RWPE1 (cell line): ENCODE data around the gene FAM222A.

ENCODE experiments used
- CTCF ChIA-PET: fragments of 350-600 bp; sonication (Branson Sonifier 250); formaldehyde crosslinking; extraction: SDS; loops from one replicate; lab custom pipeline; 2021; lab: Yijun Ruan, JAX
- POLR2A ChIA-PET: fragments of 400-600 bp; formaldehyde crosslinking; extraction: SDS; loops from one replicate; lab custom pipeline; 2020; ENCODE audit warnings: antibody characterized with exemption; ENCODE audit not compliant: low non-redundant PET; lab: Yijun Ruan, JAX
- DNase-seq: peaks from one replicate; pipeline ENCODE4 v3.0.0; 2012; ENCODE audit warnings: low spot score
- H3K27ac ChIP-seq: fragments of 450-650 bp; 2 replicates; pipeline ENCODE4 v1.5.1; 2017
- CTCF ChIP-seq: fragments of 450-650 bp; conservative IDR thresholded peaks from 2 replicates; pipeline ENCODE4 v1.5.1; 2017; ENCODE audit warnings: low read depth, mild to moderate bottlenecking

FAM222A gene

GRCh38 chr12:109783965-109784244 is 70.3 kb downstream of the FAM222A start:
- no peak for TF ChIP-seq CTCF
- no peak overlapping the region for H3K27ac ChIP-seq
- ChIA-PET POLR2A (interaction anchor here (0.6 kb wide), 1 partner anchor 109 kb away, joined by 5 read pairs; no protein-coding TSS in a partner anchor), CTCF (interaction anchor here (1.2 kb wide), 1 partner anchor 70 kb away, joined by 3 read pairs; the partner anchor contains the start of gene FAM222A)
- no peak for DNase-seq

- DNase-seq = no peak
- H3K27ac ChIP-seq = no peak overlapping the region
- ChIA-PET POLR2A (no interaction called here), CTCF (no interaction called here)
- no peak for TF ChIP-seq CTCF
Observed at GRCh38 chr12:109785854-109786253, 72.2 kb downstream of the FAM222A start.

- CTCF ChIA-PET = no interaction called here
- no peak for TF ChIP-seq CTCF
- POLR2A ChIA-PET = no interaction called here
- H3K27ac ChIP-seq = no peak overlapping the region
- no peak for DNase-seq
Observed at GRCh38 chr12:109786799-109787198, 73.2 kb downstream of the FAM222A start.

- TF ChIP-seq CTCF = no peak
- no peak for DNase-seq
- no peak overlapping the region for H3K27ac ChIP-seq
- CTCF ChIA-PET = no interaction called here
- POLR2A ChIA-PET = no interaction called here
Observed at GRCh38 chr12:109789526-109790048, 76.0 kb downstream of the FAM222A start.

GRCh38 chr12:109792992-109793391 is 79.4 kb downstream of the FAM222A start:
- POLR2A ChIA-PET = no interaction called here
- no peak for DNase-seq
- H3K27ac ChIP-seq = no peak overlapping the region
- CTCF ChIA-PET = interaction anchor here (0.6 kb wide), 1 partner anchor 760 kb away, joined by 3 read pairs; no protein-coding TSS in a partner anchor
- TF ChIP-seq CTCF = no peak

- CTCF ChIA-PET = interaction anchor here (0.6 kb wide), 1 partner anchor 760 kb away, joined by 3 read pairs; no protein-coding TSS in a partner anchor
- no peak for TF ChIP-seq CTCF
- POLR2A ChIA-PET = no interaction called here
- DNase-seq = no peak
- no peak overlapping the region for H3K27ac ChIP-seq
Observed at GRCh38 chr12:109793411-109793810, 79.8 kb downstream of the FAM222A start.
